ENCODE results near the gene TENT4A.
A peak's percentile ranks its signal among the peaks of the same experiment; 100 is the strongest.
"Not testable (repeated sequence)": the region's sequence is repeated elsewhere in the genome, so short reads cannot be mapped to it uniquely, and the experiment has no call there.

Gene TENT4A

GRCh38 chr5:6713274-6714225 is at the start of gene TENT4A:
TENT4A (plus strand) TSS chr5:6713432; CDS start chr5:6713984, 552 bp downstream.
- DNase-seq = no peak

GRCh38 chr5:6666762-6667161 is 46.5 kb upstream of the TENT4A start:
- DNase-seq = no peak

DNA sequence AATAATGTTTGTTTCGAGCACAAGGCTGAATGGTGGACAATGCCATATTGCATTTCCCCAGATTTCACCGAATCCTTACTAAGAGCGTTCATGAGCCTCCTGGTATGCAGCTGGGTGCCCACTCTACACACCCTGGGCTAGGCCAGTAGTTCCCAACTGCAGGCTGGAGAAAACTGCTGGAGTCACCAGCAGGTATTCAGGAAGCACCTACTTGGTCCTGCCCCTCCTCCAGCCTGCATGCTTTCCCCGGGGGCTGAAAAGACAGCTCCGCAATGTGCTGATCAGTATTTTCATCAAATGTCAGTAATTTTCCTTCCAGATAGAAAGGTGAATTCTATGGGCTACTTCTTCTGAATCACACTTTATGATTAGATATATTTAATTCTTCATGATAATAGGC is 45.6 kb upstream of the TENT4A start:
- DNase-seq = no peak

- not testable (repeated sequence) for DNase-seq
Observed at GRCh38 chr5:6668717-6669116, 44.5 kb upstream of the TENT4A start.

DNA sequence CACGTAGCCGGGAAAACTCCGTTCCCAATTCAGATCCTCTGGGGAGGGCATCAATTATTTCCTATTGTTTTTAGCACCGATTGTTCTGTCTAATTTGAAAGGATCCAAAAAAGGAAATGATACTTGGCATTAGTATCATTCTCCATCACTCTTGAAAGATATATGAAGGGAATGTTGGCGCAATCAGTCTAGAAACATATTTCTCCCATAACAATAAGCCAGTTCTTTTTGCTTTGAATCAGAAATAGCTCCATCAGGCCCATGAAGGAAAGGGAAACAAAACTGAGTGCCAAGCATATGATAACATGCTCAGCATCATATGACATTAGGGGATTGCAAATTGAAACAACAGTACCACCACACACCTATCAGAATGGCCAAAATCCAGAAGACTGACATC is 40.2 kb upstream of the TENT4A start:
- no peak for DNase-seq

DNA sequence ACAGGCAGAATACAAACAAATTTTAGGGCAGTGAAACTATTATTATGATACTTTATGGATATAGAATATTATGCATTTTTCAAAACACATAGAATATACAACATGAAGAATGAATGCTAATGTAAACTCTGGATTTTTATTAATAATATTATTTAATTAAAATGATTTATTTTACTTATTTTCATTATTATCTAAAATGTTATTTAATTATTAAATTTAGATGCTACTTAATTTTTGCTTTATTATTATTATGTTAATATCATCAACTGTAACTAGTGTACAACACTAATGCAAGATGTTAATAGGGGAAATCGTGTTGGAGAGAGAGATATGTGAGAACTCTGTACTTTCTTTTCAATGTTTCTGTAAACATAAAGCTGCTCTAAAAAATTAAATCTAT is 39.3 kb upstream of the TENT4A start:
- DNase-seq = no peak

- DNase-seq = no peak
Observed at GRCh38 chr5:6674421-6674820, 38.8 kb upstream of the TENT4A start.

DNA sequence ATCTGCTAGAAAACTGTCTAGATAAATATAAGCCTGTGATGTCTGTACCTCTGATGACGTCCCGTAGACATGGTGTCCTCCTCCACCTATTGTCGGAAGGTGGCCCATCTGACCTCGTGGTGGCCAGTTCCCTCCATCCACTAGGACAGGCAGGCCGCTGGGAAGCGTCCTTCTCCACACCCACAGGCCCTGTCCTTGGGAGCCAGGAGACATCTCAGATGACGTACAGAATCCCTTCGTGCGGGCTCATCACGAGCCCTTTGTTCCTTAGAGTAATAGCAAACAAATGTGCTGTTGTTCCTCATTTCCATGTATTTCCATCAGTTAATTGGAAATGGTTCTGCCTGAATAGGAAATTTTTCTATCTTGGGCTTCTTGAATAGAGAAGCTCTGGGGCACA is 38.3 kb upstream of the TENT4A start:
- DNase-seq = no peak

DNA sequence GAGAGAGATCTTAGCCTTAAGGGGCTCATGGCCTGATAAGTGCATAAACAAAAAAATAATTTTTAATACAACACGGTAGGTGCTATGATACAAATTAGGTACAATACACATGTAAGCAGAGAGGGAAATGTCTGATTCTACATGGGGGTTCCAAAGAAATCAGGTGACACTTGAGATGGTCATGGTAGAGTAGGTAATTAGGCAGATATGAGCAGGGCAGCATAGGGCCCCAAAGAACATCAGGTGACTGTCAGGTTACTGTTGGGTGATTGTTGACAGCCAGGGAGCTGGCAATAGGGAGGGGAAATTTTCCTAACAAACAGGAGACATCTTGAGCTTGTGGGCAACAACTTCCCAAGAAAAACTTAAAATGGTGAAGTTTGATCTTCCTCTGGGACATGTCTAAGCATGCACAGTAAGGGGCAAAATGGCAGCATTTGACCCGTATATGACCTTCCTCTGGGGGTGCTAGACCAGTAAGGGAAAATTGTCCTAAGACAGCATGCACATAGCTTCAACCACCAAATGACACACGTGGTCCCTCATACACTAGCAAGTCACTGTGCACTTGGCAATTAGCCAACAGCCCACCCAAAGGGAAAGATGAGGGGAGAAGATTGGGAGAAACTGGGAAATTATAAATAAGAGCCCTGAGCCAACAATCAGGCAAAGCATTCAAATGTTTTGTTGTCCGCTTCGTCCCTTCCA is 37.3 kb upstream of the TENT4A start:
- DNase-seq = peak; percentile 18

DNA sequence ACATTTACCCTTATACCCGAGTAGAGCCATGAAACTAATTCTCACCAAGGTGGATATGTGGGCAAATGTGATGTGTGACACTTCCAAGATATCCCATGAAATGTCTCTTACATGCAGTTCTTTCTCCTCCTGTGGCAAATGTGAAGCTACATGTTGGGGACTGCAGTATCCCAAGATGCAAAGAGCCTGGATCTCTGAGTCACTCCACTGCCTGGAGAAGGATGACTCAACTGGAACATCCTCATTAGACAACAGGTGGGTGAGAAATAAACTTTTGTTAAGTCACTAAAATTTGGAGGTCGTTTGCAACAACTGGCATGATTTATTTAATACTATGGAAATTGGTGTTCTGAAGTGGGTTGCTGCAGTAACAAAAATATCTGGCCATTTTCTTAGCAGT is 36.5 kb upstream of the TENT4A start:
- DNase-seq = no peak

DNA sequence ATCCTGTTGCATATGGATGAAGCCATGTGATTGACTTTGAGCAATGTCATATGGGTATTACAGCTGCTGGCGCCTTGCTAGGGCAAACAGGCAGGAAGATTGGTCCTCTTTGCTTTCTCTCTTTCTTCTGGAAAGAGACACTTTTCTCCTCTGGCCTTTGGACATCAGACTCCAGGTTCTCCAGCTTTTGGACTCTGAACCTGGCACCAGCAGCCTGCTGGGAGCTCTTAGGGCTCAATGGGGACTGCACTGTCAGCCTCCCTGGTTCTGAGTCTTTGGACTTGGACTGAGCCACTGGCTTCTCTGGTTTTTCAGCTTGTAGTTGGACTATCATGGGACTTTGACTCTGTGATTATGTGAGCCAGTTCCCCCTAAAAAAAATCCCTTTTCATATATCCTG is 34.8 kb upstream of the TENT4A start:
- no peak for DNase-seq

- DNase-seq = no peak
Observed at GRCh38 chr5:6680922-6681321, 32.3 kb upstream of the TENT4A start.

- DNase-seq = no peak
Observed at GRCh38 chr5:6681682-6682081, 31.6 kb upstream of the TENT4A start.

GRCh38 chr5:6682239-6682638 is 31.0 kb upstream of the TENT4A start:
- DNase-seq = no peak

- DNase-seq = no peak
Observed at GRCh38 chr5:6683241-6683640, 30.0 kb upstream of the TENT4A start.

DNA sequence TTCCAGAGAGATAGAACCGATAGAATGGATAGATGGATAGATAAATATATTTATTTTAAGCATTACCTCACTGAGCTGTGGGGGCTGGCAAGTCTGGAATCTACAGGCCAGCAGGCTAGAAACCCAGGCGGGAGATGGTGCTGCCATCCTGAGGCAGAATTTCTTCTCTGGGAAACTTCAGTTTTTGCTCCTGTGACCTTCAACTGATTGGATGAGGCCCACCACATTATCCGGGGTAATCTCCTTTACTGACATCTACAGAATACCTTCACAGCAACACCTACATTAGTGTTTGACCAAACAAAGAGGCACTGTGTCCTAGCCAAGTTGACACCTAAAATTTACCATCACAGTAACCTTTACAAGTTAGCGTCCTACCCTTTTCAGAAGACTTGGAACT is 29.2 kb upstream of the TENT4A start:
- no peak for DNase-seq

DNA sequence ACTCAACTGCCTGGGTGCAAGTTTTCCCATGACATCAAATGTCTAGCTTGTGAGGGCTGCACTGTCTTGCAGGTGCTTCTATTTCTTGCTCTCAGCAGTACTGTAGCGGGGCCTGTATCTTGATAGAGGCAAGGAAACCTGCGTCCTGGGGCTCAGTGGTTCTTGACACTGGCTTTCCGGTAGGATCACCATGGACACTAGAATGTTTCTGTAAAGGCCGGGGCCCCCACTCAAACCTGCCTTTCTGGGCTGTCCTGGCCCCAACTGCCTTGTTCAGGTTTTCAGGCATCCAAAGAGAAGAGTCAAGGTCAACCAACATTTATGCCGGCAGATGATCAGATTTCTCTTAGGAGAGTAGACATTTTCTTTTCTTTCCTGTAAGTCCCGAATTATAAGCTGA is 26.7 kb upstream of the TENT4A start:
- no peak for DNase-seq

GRCh38 chr5:6686915-6687409 is 26.3 kb upstream of the TENT4A start:
- DNase-seq = peak; percentile 37

DNA sequence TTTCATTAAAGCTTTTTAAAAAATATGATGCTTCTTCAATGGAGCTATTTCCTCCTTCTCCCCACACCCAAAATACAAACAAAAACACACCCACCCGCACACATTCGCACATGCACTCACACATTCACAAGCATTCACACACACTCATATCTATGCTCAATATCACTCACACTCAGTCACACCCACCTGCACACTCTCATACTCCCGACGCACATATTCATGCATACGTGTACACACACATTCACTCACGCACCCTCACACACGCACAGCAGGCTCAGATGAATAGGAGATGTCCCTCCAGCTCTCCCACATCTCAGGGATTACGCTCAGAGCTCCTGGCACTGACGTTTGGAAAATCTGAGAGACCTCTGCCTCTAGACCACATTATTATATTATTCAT is 25.7 kb upstream of the TENT4A start:
- DNase-seq = no peak

GRCh38 chr5:6692906-6693305 is 20.3 kb upstream of the TENT4A start:
- no peak for DNase-seq

GRCh38 chr5:6698696-6699095 is 14.5 kb upstream of the TENT4A start:
- DNase-seq = no peak

GRCh38 chr5:6699357-6699756 is 13.9 kb upstream of the TENT4A start:
- DNase-seq = no peak

DNA sequence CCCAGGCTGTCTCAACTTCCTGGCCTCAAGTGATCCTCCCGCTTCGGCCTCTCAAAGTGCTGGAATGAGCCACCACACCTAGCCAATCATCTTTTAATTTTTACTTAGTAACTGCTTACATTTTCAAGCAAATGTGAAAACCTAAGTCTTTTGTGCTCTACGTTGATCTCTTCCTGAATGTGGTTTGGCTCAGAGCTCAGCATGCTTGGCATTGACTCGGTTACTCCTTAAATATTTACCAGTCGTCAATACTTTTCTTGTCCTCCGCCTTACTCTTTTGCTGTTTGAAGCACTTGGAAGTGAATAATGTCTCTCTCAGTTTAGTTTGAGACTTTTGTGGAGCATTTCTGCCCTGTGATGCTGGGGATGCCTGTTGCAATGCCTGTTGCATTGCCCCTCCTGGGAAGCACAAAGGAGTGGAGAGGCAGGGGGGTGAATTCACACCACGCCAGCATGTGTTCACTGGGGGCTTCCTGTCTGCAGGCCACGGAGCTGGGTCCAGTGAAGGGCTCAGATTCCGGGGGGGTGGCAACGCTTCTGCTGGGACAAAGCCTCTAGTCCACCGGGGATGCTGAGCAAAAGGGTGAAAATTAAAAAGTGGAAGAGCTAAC is 13.1 kb upstream of the TENT4A start:
- DNase-seq = no peak

Measured in hematopoietic multipotent progenitor cell treated with erythropoietin and hydrocortisone succinate and interleukin-3 and kit ligand, for 8 days (in vitro differentiated cells).